ENCODE results near the gene SLC15A2.

- TF ChIP-seq CTCF (IDR thresholded peaks at IDR 0.05) (no peak), REST (IDR thresholded peaks at IDR 0.05; ENCODE audit: insufficient read depth in 1 of 2, low read depth in 2 of 2, low read length in 1 of 2) (no peak), POLR2AphosphoS5 (IDR thresholded peaks at IDR 0.05; ENCODE audit: low read depth, low read length) (no peak)
Observed at GRCh38 chr3:121869736-121870135, 24.5 kb upstream of the SLC15A2 start.
